ENCODE data around the gene ACAP3.
A peak's percentile ranks its signal among the peaks of the same experiment; 100 is the strongest.
"Not testable (repeated sequence)": the region's sequence is repeated elsewhere in the genome, so short reads cannot be mapped to it uniquely, and the experiment has no call there.

The ACAP3 gene

GRCh38 chr1:1330366-1331067 lies 22.8 kb upstream of the ACAP3 start:
- no peak for DNase-seq (ENCODE audit: low read depth)

DNA sequence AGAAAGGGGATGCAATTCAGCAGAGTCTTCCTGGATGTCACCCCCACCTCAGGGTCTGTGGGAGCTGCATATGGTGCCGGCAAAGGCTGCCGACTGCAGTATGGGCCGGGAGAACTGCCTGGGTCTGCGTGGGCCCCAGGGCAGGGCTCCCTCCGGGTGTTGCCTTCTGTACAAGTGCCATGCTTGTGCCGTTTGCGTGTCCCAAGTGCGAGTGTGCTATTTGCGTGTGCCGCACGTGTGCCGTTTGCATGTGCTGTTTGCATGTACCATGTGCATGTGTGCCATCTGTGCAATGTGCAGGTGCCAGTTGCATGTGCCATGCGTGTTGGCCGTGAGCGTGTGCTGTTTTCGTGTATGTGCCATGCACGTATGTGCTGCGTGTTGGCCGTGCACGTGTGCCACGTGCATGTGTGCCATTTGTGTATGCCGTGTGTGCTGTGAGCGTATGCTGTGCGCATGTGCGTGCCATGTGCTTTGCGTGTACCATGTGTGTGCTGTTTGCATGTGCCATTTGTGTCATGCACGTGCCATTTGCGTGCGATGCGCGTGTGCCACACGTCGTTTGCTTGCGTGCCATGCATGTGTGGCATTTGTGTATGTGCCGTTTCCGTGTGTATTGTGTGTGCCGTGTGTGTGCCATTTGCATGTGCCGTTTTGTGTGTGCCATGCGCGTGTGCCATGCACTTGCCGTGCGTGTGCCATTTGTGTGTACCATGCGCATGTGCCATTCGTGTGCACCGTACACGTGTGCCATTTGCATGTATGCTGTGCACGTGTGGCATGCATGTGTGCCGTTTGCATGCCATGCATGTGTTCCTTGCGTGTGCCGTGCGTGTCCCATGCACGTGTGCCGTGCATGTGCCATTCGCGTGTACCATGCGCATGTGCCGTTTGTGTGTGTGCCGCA lies 21.8 kb upstream of the ACAP3 start:
- no peak for DNase-seq (ENCODE audit: low read depth)

GRCh38 chr1:1328254-1328653 lies 20.5 kb upstream of the ACAP3 start:
- no peak for DNase-seq (ENCODE audit: low read depth)

DNA sequence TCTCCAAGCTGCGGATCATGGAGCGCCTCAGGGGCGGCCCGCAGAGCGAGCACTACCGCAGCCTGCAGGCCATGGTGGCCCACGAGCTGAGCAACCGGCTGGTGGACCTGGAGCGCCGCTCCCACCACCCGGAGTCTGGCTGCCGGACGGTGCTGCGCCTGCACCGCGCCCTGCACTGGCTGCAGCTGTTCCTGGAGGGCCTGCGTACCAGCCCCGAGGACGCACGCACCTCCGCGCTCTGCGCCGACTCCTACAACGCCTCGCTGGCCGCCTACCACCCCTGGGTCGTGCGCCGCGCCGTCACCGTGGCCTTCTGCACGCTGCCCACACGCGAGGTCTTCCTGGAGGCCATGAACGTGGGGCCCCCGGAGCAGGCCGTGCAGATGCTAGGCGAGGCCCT lies 19.6 kb upstream of the ACAP3 start:
- no peak for DNase-seq (ENCODE audit: low read depth)

- DNase-seq (ENCODE audit: low read depth) = no peak
Observed at GRCh38 chr1:1326075-1326605, 18.4 kb upstream of the ACAP3 start.

GRCh38 chr1:1325288-1326074 lies 17.8 kb upstream of the ACAP3 start:
- no peak for DNase-seq (ENCODE audit: low read depth)

DNA sequence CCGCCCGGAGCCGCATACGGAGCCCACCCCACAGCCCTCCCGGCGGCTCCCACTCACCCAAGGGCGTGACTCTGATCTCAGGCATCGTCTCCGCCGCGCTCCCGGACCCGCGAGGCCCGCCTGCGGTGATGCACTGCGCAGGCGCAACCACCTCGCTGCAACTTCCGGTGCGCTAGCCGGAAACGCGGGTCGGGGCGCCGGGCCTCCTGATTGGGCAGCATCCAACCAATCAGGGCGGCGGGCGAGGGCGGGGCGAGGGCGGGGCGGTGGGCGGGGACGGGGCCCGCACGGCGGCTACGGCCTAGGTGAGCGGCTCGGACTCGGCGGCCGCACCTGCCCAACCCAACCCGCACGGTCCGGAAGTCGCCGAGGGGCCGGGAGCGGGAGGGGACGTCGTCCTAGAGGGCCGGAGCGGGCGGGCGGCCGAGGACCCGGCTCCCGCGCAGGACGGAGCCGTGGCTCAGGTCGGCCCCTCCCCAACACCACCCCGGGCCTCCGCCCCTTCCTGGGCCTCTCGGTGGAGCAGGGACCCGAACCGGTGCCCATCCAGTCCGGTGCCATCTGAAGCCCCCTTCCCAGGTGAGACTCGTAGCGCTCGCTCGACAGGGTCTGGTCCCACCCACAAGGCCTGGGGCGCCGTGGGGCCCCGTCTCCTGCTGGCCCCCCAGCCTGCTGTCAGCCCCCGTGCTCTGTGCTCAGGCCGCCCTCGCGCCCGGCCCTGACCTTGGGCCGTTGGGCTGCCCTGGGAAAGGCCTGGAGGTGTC lies 17.0 kb upstream of the ACAP3 start, which contains the start of the genes CPTP and INTS11:
TSS of gene CPTP (plus strand) at position 279 of the 764 bp plus-strand sequence. CDS start 2,109 bp downstream, outside the sequence.
TSS of gene INTS11 (minus strand) at position 137 of the 764 bp plus-strand sequence. CDS start at position 85, 52 bp downstream.
- DNase-seq (ENCODE audit: low read depth) = peak; percentile 95

- no peak for DNase-seq (ENCODE audit: low read depth)
Observed at GRCh38 chr1:1324084-1324523, 16.4 kb upstream of the ACAP3 start.

GRCh38 chr1:1322952-1323351 lies 15.2 kb upstream of the ACAP3 start:
- no peak for DNase-seq (ENCODE audit: low read depth)

GRCh38 chr1:1322418-1322817 lies 14.7 kb upstream of the ACAP3 start:
- no peak for DNase-seq (ENCODE audit: low read depth)

GRCh38 chr1:1321477-1321876 lies 13.7 kb upstream of the ACAP3 start:
- no peak for DNase-seq (ENCODE audit: low read depth)

DNA sequence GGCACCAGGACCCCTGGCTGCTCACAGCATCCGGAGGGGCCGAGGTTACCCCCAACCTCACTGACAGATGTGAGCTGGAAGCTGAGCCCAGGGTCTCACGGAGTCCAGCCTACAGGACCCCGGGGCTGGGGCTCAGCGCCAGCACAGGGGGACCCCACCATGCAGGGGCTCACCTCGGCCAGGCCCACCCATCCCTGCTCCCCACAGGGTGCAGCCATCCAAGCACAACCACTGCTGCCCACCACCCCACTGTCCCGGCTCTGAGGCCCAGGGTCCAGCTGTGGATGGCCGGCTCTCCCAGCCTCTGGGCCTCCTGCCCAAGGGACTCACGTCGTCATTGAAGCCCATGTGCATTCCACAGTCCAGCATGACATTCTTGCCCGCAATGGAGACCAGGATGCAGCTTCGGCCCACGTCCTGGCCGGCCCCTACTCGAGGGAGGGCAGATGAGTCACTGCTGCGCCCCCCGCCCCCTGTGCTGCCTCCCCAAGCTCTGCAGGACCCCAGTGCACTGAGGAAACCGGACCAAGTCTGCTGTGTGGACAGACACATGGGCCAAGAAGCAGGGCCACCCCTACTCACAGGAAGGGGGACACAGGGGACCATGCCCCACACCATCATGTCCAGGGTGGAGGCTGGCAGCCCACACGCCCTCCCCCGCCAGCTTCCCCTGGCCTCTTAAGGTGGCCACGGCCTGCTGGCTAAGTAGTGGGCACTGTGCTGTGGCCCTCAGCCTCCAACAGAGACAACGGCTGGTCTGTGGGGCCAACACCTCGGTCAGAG lies 13.1 kb upstream of the ACAP3 start:
- DNase-seq (ENCODE audit: low read depth) = no peak

DNA sequence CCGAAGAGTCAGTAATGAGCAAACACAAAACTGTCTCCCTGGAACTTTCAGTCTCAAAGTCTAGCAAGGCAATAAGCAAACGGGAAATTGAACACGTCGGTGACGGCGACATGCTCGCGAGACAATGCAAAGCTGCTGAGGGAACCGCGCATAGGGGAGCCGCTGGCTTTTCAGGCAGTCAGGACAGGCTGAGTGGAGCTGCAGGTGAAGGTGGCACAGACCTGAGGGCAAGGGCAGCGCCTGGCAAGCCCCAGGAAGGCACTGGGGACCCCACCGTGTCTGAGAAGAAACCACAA lies 11.9 kb upstream of the ACAP3 start:
- no peak for DNase-seq (ENCODE audit: low read depth)

DNA sequence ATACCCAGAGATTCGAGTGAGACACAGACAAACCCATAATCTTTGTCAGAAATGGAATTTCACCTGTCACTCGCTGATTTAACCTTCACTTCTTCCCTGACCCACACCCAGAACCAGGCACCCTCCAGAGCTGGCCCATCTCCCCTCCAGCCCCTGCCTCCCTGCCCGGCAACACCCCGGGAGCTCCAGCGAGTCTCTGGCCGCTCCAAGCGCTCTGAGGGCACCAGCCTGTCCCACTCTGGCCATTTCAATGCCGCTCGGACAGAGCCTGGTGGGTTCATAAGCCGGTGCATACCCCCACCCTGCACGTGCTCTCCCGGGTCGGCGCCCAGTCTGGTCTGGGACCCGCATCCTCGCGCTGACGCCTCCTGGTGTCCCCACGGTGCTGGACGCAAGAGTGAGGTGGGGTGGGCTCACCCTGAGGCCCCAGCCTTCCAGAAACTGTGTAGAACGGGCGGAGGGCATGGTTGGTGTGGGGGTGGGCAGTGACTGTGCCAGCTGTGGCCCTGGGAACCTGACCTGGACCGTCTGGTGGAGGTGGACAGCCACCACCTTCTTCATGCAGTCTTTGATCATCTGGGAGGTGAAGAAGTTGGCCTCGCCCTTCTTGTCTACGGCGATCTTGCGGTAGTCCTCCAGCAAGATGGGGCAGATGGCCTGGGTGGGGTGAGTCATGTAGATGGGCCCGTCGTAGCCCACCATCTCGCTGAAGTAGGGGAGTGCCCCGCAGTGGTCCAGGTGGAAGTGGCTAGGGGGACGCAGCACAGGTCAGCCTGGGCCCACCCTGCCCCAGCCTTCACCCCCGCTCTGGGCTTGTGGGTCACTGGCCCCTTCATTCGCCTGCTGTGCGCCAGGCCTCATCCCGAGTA lies 11.3 kb upstream of the ACAP3 start:
- no peak for DNase-seq (ENCODE audit: low read depth)

- no peak for DNase-seq (ENCODE audit: low read depth)
Observed at GRCh38 chr1:1318131-1318652, 10.5 kb upstream of the ACAP3 start.

DNA sequence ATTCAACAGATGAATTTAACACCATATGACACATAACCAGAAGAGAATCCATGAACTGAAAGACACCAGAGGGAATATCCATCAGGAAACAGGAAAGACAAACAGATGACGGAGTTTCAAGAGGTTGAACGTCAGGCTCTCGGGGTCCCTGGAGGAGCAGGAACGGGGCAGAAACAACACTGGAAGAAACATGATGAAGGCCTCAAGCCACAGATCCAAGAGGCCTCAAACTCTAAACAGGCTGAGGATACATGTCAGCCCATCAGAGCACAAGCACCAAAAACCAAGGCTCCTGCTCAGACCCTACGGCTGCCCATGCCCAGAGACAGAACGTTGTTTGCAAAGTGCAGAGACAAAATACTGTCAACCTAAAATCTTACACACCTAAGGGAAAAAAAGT lies 9.7 kb upstream of the ACAP3 start:
- DNase-seq (ENCODE audit: low read depth) = no peak

DNA sequence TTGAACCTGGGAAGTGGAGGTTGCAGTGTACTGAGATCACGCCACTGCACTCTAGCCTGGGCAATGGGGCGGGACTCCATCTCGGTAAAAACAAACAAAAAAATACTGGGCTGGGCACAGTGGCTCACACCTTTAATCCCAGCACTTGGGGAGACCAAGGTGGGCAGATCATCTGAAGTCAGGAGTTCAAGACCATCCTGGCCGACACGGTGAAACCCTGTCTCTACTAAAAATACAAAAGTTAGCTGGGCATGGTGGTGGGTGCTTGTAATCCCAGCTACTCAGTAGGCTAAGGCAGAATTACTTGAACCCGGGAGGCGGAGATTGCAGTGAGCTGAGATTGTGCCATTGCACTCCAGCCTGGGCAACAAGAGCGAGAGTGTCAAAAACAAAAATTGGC lies 8.5 kb upstream of the ACAP3 start:
- not testable (repeated sequence) for DNase-seq (ENCODE audit: low read depth)

DNA sequence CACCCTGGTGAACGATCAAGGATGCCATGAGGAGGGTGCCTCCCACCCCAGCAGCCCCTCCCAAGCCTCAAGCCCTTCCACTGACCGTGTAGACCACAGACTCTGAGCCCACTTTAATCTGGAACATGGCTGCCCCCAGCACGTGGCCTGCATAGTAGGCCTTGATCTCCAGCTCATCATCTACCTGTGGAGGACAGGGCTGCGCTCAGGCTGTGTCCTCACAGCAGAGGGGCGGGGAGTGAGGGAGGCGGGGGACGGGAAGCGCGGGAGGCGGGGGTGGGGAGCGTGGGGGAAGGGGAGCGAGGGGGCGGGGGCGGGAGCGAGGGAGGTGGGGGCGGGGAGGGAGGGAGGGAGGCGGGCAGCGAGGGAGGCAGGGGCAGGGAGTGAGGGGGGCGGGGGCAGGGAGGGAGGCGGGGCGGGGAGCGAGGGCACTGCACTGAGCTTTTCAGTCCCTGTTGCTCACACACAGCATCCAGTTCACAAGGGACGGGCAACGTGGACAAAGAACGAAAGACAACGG lies 7.8 kb upstream of the ACAP3 start:
- no peak for DNase-seq (ENCODE audit: low read depth)

DNA sequence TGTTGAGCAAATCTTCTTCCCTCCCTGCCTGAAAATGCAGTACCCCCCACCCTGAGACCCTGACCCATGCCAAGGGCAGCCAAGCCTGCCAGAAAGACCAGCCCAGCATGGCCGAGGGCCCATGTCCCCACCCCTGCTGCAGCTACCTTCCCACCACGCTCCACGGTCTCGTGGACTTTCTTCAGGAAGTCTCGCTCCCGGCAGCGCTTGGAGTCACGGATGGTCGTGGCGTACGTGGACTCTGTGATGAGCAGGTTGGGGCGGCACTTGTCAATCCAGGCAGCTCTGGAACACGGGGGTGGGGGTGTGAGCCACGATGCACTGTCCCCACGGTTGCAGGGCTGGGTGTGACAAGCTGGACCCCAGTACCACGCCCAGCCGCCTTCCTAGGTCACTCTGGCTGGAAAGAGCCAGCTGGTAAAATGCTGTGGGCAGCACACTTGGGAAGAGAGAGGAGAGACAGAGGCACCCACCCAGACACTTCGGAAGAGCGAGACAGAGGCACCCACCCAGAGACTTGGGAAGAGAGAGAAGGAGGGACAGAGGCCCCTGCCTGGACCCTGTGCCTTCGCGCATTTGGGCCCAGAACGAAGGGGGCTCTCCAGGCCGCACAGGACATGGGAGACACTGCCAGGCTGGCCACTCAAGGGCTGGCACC lies 7.1 kb upstream of the ACAP3 start:
- DNase-seq (ENCODE audit: low read depth) = no peak

Data from stimulated activated CD8-positive, alpha-beta memory T cell treated with anti-CD3 and anti-CD28 coated beads, Interleukin-15, amount 100 ng/mL, for 24 hours (primary cell).